ENCODE results near the gene ALG8.
"Not testable (repeated sequence)": the region's sequence is repeated elsewhere in the genome, so short reads cannot be mapped to it uniquely, and the experiment has no call there.

Gene ALG8

GRCh38 chr11:78177216-78177615, 37.8 kb upstream of the ALG8 start:
- H3K4me3 ChIP-seq (ENCODE audit: low read depth, low read length), result no peak overlapping the region
- TF ChIP-seq, protein P1, sequence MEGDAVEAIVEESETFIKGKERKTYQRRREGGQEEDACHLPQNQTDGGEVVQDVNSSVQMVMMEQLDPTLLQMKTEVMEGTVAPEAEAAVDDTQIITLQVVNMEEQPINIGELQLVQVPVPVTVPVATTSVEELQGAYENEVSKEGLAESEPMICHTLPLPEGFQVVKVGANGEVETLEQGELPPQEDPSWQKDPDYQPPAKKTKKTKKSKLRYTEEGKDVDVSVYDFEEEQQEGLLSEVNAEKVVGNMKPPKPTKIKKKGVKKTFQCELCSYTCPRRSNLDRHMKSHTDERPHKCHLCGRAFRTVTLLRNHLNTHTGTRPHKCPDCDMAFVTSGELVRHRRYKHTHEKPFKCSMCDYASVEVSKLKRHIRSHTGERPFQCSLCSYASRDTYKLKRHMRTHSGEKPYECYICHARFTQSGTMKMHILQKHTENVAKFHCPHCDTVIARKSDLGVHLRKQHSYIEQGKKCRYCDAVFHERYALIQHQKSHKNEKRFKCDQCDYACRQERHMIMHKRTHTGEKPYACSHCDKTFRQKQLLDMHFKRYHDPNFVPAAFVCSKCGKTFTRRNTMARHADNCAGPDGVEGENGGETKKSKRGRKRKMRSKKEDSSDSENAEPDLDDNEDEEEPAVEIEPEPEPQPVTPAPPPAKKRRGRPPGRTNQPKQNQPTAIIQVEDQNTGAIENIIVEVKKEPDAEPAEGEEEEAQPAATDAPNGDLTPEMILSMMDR (IDR thresholded peaks at IDR 0.05; ENCODE audit: low read depth, low read length), result no peak

DNA sequence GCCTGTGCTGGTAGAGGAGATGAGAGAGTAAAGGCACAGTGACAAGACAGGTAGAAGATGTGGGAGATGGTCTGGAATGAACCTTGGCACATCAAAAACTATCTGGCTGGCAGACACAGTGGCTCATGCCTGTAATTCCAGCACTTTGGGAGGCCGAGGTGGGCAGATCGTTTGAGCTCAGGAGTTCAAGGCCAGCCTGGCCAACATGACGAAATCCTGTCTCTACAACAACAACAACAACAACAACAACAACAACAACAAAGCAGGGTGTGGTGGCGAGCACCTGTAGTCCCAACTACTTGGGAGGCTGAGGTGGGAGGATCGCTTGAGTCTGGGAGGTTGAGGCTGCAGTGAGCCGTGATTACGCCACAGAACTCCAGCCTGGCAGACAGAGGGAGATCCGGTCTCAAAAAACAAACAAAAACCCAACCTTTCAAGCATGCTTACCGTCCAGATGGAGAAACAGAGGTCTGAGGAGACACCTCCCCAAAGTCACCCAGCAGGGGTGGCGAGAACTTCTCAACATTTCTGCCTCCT, 37.2 kb upstream of the ALG8 start:
- TF ChIP-seq, protein P1 (IDR thresholded peaks at IDR 0.05; ENCODE audit: low read depth, low read length), result no peak
- no peak overlapping the region for H3K4me3 ChIP-seq (ENCODE audit: low read depth, low read length)

DNA sequence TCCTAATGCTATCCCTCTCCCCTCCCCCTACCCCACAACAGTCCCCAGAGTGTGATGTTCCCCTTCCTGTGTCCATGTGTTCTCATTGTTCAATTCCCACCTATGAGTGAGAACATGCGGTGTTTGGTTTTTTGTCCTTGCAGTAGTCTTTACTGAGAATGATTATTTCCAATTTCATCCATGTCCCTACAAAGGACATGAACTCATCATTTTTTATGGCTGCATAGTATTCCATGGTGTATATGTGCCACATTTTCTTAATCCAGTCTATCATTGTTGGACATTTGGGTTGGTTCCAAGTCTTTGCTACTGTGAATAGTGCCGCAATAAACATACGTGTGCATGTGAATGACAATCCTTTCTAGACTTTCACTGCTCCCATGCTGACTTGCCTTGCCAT, 36.4 kb upstream of the ALG8 start:
- H3K4me3 ChIP-seq (ENCODE audit: low read depth, low read length), result not testable (repeated sequence)

DNA sequence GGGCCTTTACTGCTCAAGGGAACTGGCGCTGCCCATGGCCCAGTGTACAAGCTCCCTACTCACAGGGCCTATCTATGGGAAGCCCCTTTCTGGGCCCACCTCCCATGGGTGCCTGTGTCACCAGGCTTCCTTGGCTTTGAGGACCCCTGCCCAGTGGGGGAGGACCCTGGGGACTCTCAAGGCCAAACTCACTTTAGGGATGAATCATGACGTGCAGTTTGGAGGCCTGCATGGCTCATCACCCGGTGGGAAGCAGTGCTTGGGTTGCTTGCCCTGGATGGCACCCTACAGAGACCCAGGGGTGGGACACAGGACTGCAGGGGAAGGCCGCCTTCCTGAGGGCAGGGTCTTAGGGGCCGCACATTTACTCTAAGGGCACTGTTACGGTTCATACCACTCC, 32.5 kb upstream of the ALG8 start:
- H3K4me3 ChIP-seq (ENCODE audit: low read depth, low read length), result no peak overlapping the region
- TF ChIP-seq, protein P1 (IDR thresholded peaks at IDR 0.05; ENCODE audit: low read depth, low read length), result no peak

GRCh38 chr11:78170874-78171549, 31.6 kb upstream of the ALG8 start:
- TF ChIP-seq, protein P1 (IDR thresholded peaks at IDR 0.05; ENCODE audit: low read depth, low read length), result no peak
- no peak overlapping the region for H3K4me3 ChIP-seq (ENCODE audit: low read depth, low read length)

- TF ChIP-seq, protein P1 (IDR thresholded peaks at IDR 0.05; ENCODE audit: low read depth, low read length), result no peak
- H3K4me3 ChIP-seq (ENCODE audit: low read depth, low read length), result no peak overlapping the region
Measured at GRCh38 chr11:78170413-78170812, 31.0 kb upstream of the ALG8 start.

GRCh38 chr11:78168539-78169477, 29.4 kb upstream of the ALG8 start:
- no peak overlapping the region for H3K4me3 ChIP-seq (ENCODE audit: low read depth, low read length)
- TF ChIP-seq, protein P1 (IDR thresholded peaks at IDR 0.05; ENCODE audit: low read depth, low read length), result no peak

Data from WI38 (cell line).